Ishikawa (cell line): Measurements from ENCODE around the gene ENOX1.

Source experiments
- CEBPB ChIP-seq: IDR thresholded peaks from 2 replicates; pipeline ENCODE4 v1.6.1; 2012
- CREB1 ChIP-seq: IDR thresholded peaks from 2 replicates; pipeline ENCODE4 v1.6.1; 2012; ENCODE audit warnings: low read depth
- EGR1 ChIP-seq: IDR thresholded peaks from 2 replicates; pipeline ENCODE4 v1.6.1; 2012
- EP300 ChIP-seq: IDR thresholded peaks from 2 replicates; pipeline ENCODE4 v1.6.1; 2012; ENCODE audit warnings: borderline replicate concordance
- FOXM1 ChIP-seq: IDR thresholded peaks from 2 replicates; pipeline ENCODE4 v1.6.1; 2012; ENCODE audit warnings: low read depth, borderline replicate concordance
- NFIC ChIP-seq: IDR thresholded peaks from 2 replicates; pipeline ENCODE4 v1.6.1; 2012
- RAD21 ChIP-seq: IDR thresholded peaks from 2 replicates; pipeline ENCODE4 v1.6.1; 2012; ENCODE audit warnings: low read depth
- TAF1 ChIP-seq: IDR thresholded peaks from 2 replicates; pipeline ENCODE4 v1.6.1; 2012; ENCODE audit warnings: low read depth, mild to moderate bottlenecking
- TCF12 ChIP-seq: IDR thresholded peaks from 2 replicates; pipeline ENCODE4 v1.6.1; 2012; ENCODE audit warnings: low read depth
- TEAD4 ChIP-seq: IDR thresholded peaks from 2 replicates; pipeline ENCODE4 v1.6.1; 2012
- YY1 ChIP-seq: IDR thresholded peaks from 2 replicates; pipeline ENCODE4 v1.6.1; 2012; ENCODE audit warnings: low read depth
- ZBTB7A ChIP-seq: IDR thresholded peaks from 2 replicates; pipeline ENCODE4 v1.6.1; 2012; ENCODE audit warnings: low read depth
- TF ChIP-seq, protein P1 (sequence below): IDR thresholded peaks from 2 replicates; pipeline ENCODE4 v1.6.1; 2012
- TF ChIP-seq, protein P2 (sequence below): IDR thresholded peaks from 2 replicates; pipeline ENCODE4 v1.6.1; 2012
- TF ChIP-seq, protein P3 (sequence below): IDR thresholded peaks from 2 replicates; pipeline ENCODE4 v1.6.1; 2012; ENCODE audit warnings: low read depth, mild to moderate bottlenecking

Gene ENOX1

DNA sequence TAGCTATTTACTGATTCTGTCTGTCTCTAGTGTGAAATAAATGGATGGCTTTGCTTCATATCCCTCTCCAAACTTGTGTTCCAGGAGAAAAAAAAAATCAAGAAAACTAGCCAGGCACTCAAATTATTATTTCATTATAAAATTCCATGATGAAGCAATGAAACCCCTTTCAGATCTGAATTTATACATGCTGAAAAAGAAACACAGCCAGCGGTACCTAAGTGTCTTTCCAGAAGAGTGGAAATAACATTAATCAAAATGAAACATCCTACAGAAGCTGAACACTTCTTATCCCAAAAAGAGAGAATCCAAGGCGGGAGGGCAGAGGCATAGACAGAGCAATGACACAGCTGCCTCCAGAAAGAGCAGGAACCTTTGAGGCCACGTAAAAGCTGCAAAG lies 15.9 kb downstream of the ENOX1 start:
- TF ChIP-seq, protein P1, sequence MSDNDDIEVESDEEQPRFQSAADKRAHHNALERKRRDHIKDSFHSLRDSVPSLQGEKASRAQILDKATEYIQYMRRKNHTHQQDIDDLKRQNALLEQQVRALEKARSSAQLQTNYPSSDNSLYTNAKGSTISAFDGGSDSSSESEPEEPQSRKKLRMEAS, result no peak
- TF ChIP-seq YY1, result no peak
- TF ChIP-seq TAF1, result no peak
- no peak for TF ChIP-seq NFIC
- no peak for TF ChIP-seq TCF12
- no peak for TF ChIP-seq EGR1
- no peak for TF ChIP-seq FOXM1
- no peak for TF ChIP-seq ZBTB7A
- TF ChIP-seq, protein P2, sequence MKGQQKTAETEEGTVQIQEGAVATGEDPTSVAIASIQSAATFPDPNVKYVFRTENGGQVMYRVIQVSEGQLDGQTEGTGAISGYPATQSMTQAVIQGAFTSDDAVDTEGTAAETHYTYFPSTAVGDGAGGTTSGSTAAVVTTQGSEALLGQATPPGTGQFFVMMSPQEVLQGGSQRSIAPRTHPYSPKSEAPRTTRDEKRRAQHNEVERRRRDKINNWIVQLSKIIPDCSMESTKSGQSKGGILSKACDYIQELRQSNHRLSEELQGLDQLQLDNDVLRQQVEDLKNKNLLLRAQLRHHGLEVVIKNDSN, result no peak
- TF ChIP-seq, protein P3, sequence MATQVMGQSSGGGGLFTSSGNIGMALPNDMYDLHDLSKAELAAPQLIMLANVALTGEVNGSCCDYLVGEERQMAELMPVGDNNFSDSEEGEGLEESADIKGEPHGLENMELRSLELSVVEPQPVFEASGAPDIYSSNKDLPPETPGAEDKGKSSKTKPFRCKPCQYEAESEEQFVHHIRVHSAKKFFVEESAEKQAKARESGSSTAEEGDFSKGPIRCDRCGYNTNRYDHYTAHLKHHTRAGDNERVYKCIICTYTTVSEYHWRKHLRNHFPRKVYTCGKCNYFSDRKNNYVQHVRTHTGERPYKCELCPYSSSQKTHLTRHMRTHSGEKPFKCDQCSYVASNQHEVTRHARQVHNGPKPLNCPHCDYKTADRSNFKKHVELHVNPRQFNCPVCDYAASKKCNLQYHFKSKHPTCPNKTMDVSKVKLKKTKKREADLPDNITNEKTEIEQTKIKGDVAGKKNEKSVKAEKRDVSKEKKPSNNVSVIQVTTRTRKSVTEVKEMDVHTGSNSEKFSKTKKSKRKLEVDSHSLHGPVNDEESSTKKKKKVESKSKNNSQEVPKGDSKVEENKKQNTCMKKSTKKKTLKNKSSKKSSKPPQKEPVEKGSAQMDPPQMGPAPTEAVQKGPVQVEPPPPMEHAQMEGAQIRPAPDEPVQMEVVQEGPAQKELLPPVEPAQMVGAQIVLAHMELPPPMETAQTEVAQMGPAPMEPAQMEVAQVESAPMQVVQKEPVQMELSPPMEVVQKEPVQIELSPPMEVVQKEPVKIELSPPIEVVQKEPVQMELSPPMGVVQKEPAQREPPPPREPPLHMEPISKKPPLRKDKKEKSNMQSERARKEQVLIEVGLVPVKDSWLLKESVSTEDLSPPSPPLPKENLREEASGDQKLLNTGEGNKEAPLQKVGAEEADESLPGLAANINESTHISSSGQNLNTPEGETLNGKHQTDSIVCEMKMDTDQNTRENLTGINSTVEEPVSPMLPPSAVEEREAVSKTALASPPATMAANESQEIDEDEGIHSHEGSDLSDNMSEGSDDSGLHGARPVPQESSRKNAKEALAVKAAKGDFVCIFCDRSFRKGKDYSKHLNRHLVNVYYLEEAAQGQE, result no peak
- no peak for TF ChIP-seq RAD21
- no peak for TF ChIP-seq CEBPB

DNA sequence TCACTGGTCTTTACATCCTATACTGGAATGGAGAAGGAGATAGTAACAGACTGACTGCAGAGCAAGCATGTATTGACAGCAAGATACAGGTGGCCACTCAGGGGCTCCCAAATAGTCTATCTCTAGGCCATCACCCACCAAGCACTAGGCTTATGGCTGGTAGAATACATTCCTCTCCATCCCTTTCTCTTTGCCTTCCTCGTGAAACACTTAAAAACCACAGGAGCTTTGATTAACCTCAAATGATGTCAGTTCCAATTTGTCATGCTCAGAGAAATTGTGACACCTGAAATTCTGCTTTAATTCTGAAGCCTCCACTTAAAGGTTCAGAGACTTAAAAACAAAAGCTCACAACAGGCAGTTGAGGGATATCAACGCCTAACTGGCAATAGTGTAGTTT lies 17.2 kb downstream of the ENOX1 start:
- TF ChIP-seq YY1, result no peak
- TF ChIP-seq FOXM1, result no peak
- TF ChIP-seq CREB1, result no peak
- no peak for TF ChIP-seq CEBPB
- TF ChIP-seq EP300, result no peak
- TF ChIP-seq, protein P3, result no peak
- TF ChIP-seq ZBTB7A, result no peak
- no peak for TF ChIP-seq RAD21
- TF ChIP-seq NFIC, result no peak
- TF ChIP-seq, protein P1, result no peak
- no peak for TF ChIP-seq EGR1
- TF ChIP-seq TCF12, result no peak
- TF ChIP-seq TEAD4, result no peak
- TF ChIP-seq, protein P2, result no peak
- TF ChIP-seq TAF1, result no peak

DNA sequence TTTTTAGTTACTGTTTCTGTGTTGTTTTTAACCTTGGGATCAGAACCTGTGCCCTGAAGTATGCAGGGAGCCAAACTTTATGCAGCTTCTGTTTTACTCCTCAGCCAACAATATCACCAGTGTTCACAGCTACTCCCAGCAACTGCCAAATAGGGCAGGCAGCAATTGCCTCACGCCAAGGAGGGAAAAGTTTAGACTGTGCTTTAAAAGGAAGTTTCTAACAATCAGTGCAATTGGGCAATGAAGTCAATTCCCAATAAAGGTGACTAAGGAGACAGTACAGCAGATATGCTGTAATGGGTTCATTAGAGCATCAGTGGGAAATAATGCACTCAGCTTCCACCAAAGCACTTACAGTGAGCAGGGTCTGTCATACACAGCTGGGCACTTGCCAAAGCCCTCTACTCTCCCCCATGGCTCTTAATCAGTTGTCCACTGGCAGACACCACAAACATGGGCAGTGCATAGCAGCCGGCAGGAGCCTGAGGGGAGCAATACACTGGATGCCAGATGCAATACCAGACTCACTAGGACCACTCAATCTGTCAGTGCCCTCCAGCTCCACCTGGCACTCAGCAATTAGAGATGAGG lies 19.3 kb downstream of the ENOX1 start:
- TF ChIP-seq EGR1 (no peak), TEAD4 (no peak), EP300 (no peak), TAF1 (no peak), FOXM1 (no peak), ZBTB7A (no peak), NFIC (no peak), RAD21 (no peak)
- TF ChIP-seq, protein P1, result no peak
- TF ChIP-seq, protein P3, result no peak

DNA sequence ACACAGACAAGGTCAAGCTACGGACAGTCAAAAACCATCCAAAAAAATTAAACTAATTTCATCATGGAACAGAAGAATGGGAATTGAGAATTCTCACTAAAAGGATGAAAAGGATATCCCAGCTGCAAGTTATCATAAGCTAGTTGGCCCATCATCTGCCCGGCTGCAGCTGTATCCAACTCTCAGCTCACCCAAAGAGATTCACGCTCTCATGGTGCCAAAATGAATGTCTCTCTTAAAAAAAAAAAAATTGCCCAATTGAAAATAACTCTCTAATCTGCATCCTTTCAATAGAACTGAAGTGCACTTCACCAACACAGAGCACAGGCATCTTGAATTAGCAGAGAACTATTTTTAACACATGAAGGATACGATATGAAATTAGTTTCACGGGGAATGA lies 20.0 kb downstream of the ENOX1 start:
- no peak for TF ChIP-seq ZBTB7A
- no peak for TF ChIP-seq TCF12
- no peak for TF ChIP-seq CREB1
- no peak for TF ChIP-seq TAF1
- TF ChIP-seq RAD21, result no peak
- no peak for TF ChIP-seq FOXM1
- TF ChIP-seq NFIC, result no peak
- TF ChIP-seq EGR1, result no peak
- no peak for TF ChIP-seq CEBPB
- no peak for TF ChIP-seq EP300
- TF ChIP-seq, protein P2, result no peak
- TF ChIP-seq, protein P3, result no peak
- TF ChIP-seq YY1, result no peak
- TF ChIP-seq TEAD4, result no peak
- TF ChIP-seq, protein P1, result no peak
